Measurements from ENCODE around the gene SCAF1.

DNA sequence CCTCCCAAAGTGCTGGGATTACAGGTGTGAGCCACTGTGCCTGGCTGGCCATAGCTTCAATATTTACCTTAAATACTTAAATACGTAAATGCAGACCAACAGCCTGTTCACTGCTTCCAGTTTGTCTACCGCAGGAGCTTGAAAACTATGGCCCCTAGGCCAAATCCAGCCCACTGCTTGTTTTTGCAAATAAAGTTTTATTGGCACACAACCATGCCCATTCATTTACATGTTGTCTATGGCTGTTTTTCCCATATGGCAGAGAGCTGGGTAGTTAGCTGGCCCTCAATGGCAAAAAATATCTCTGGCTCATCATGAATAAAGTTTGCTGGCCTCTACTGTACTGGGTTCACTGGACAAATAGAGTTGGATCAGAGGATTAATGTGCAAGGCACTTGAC, 39.2 kb upstream of the SCAF1 start:
- TF ChIP-seq POLR2A (IDR thresholded peaks at IDR 0.05; ENCODE audit: low read length) (no peak), GATA1 (IDR thresholded peaks at IDR 0.05; ENCODE audit: low read depth, low read length) (no peak)
